GM21786 (cell line): ENCODE data around the gene RPN2.

ENCODE experiments used
- ATAC-seq: cut with Tn5 transposase; IDR thresholded peaks from one replicate; pipeline ENCODE4 v1.9.1; 2021; ENCODE audit not compliant: unreplicated experiment

Gene RPN2

GRCh38 chr20:37290158-37290810, 111.2 kb downstream of the RPN2 start:
- no peak for ATAC-seq
